ENCODE data around the gene GABRR2.
A peak's percentile ranks its signal among the peaks of the same experiment; 100 is the strongest.

The GABRR2 gene

GRCh38 chr6:89290401-89291155, 24.5 kb downstream of the GABRR2 start:
- DNase-seq, result no peak

GRCh38 chr6:89289710-89290109, 25.4 kb downstream of the GABRR2 start:
- DNase-seq, result no peak

GRCh38 chr6:89287351-89288028, 27.6 kb downstream of the GABRR2 start:
- no peak for DNase-seq

- no peak for DNase-seq
Measured at GRCh38 chr6:89286516-89286915, 28.6 kb downstream of the GABRR2 start.

- DNase-seq, result no peak
Measured at GRCh38 chr6:89284963-89285735, 29.9 kb downstream of the GABRR2 start.

- DNase-seq, result no peak
Measured at GRCh38 chr6:89284081-89284480, 31.0 kb downstream of the GABRR2 start.

GRCh38 chr6:89282749-89283148, 32.4 kb downstream of the GABRR2 start:
- DNase-seq, result no peak

GRCh38 chr6:89281779-89282246, 33.3 kb downstream of the GABRR2 start:
- DNase-seq, result peak; percentile 71 to 74

GRCh38 chr6:89278956-89279355, 36.1 kb downstream of the GABRR2 start:
- no peak for DNase-seq

- no peak for DNase-seq
Measured at GRCh38 chr6:89275900-89276299, 39.2 kb downstream of the GABRR2 start.

GRCh38 chr6:89273816-89274215, 41.3 kb downstream of the GABRR2 start:
- DNase-seq, result no peak

GRCh38 chr6:89272596-89272995, 42.5 kb downstream of the GABRR2 start:
- DNase-seq, result no peak

- DNase-seq, result peak in 1 of 2 donors; percentile 11
Measured at GRCh38 chr6:89270951-89271721, 44.0 kb downstream of the GABRR2 start.

GRCh38 chr6:89269981-89270380, 45.1 kb downstream of the GABRR2 start:
- DNase-seq, result no peak

- DNase-seq, result no peak
Measured at GRCh38 chr6:89269252-89269651, 45.8 kb downstream of the GABRR2 start.

- DNase-seq, result no peak
Measured at GRCh38 chr6:89268776-89269175, 46.3 kb downstream of the GABRR2 start.

GRCh38 chr6:89267918-89268317, 47.2 kb downstream of the GABRR2 start:
- DNase-seq, result no peak

- DNase-seq, result no peak
Measured at GRCh38 chr6:89264296-89264695, 50.8 kb downstream of the GABRR2 start.

GRCh38 chr6:89260832-89261231, 54.3 kb downstream of the GABRR2 start:
- DNase-seq, result no peak

- peak; percentile 31 to 56 for DNase-seq
Measured at GRCh38 chr6:89260310-89260709, 54.8 kb downstream of the GABRR2 start.

- no peak for DNase-seq
Measured at GRCh38 chr6:89258912-89259311, 56.2 kb downstream of the GABRR2 start.

- DNase-seq, result no peak
Measured at GRCh38 chr6:89257781-89258180, 57.3 kb downstream of the GABRR2 start.

GRCh38 chr6:89257346-89257745, 57.8 kb downstream of the GABRR2 start:
- DNase-seq, result no peak
